Common myeloid progenitor, CD34-positive (primary cell): ENCODE data around the gene SPATA9.
A peak's percentile ranks its signal among the peaks of the same experiment; 100 is the strongest.

ENCODE experiments used
- CTCF ChIA-PET: fragments of 350-600 bp; sonication (Branson Sonifier 250); formaldehyde crosslinking; loops from one replicate; lab custom pipeline; 2021; ENCODE audit warnings: antibody characterized with exemption; lab: Charles Lee
- POLR2A ChIA-PET: fragments of 350-600 bp; sonication (Branson Sonifier 250); formaldehyde crosslinking; loops from one replicate; lab custom pipeline; 2021; ENCODE audit warnings: antibody characterized with exemption; lab: Charles Lee
- DNase-seq, 3 donors: peaks; one replicate each; pipeline versions ENCODE4 v3.0.0 to v3.0.0-alpha.2; 2013
- H3K27ac ChIP-seq, 2 experiments: 1 replicate in 1 of 2; 2 replicates in 1 of 2; pipeline ENCODE4 v1.7.0; 2013; ENCODE audit warnings: inconsistent platforms in 2 of 2, low read length in 2 of 2, mild to moderate bottlenecking in 2 of 2, low read depth in 1 of 2, moderate library complexity in 1 of 2; ENCODE audit not compliant: severe bottlenecking in 2 of 2, insufficient read depth in 1 of 2, poor library complexity in 1 of 2
- H3K27me3 ChIP-seq, 5 experiments: replicated peaks in 2 of 5; 1 replicate in 3 of 5; 2 replicates in 2 of 5; pipeline versions ENCODE4 v1.6.1 to v1.7.0; 2013; ENCODE audit warnings: low read length in 4 of 5, mild to moderate bottlenecking in 2 of 5, moderate library complexity in 2 of 5, inconsistent platforms in 1 of 5; ENCODE audit not compliant: insufficient read depth in 5 of 5, control insufficient read depth in 4 of 5
- H3K36me3 ChIP-seq, 4 experiments: 1 replicate in 2 of 4; 2 replicates in 2 of 4; pipeline versions ENCODE4 v1.6.1 to v1.7.0; 2013; ENCODE audit warnings: low read length in 3 of 4, control low read depth in 1 of 4, mild to moderate bottlenecking in 1 of 4; ENCODE audit not compliant: control insufficient read depth in 4 of 4, insufficient read depth in 4 of 4
- H3K4me1 ChIP-seq, 4 experiments: 1 replicate in 3 of 4; 2 replicates in 1 of 4; pipeline versions ENCODE4 v1.6.1 to v1.7.1; 2013; ENCODE audit warnings: low read length in 3 of 4, mild to moderate bottlenecking in 3 of 4, control low read depth in 1 of 4, inconsistent platforms in 1 of 4, moderate library complexity in 1 of 4; ENCODE audit not compliant: control insufficient read depth in 4 of 4, insufficient read depth in 4 of 4; ENCODE audit errors: control extremely low read depth in 1 of 4
- H3K4me3 ChIP-seq, 7 experiments: 1 replicate in 4 of 7; 2 replicates in 3 of 7; pipeline versions ENCODE4 v1.5.1 to v1.7.0; 2013; ENCODE audit warnings: mild to moderate bottlenecking in 7 of 7, low read length in 6 of 7, moderate library complexity in 6 of 7, inconsistent platforms in 2 of 7, low read depth in 2 of 7, control low read depth in 1 of 7; ENCODE audit not compliant: insufficient read depth in 4 of 7, control insufficient read depth in 1 of 7; ENCODE audit errors: extremely low read depth in 1 of 7
- H3K9me3 ChIP-seq, 5 experiments: 1 replicate in 4 of 5; 2 replicates in 1 of 5; pipeline versions ENCODE4 v1.6.1 to v1.7.1; 2013; ENCODE audit warnings: low read length in 4 of 5, mild to moderate bottlenecking in 2 of 5, inconsistent platforms in 1 of 5, low read depth in 1 of 5, moderate library complexity in 1 of 5; ENCODE audit not compliant: control insufficient read depth in 4 of 5, insufficient read depth in 2 of 5; ENCODE audit errors: control extremely low read depth in 1 of 5
- WGBS: methylation state at CpG from one replicate; pipeline ENCODE4 v1.1.5; 2013; ENCODE audit not compliant: insufficient coverage; 5-methylcytosine and 5-hydroxymethylcytosine counted together

The SPATA9 gene

DNA sequence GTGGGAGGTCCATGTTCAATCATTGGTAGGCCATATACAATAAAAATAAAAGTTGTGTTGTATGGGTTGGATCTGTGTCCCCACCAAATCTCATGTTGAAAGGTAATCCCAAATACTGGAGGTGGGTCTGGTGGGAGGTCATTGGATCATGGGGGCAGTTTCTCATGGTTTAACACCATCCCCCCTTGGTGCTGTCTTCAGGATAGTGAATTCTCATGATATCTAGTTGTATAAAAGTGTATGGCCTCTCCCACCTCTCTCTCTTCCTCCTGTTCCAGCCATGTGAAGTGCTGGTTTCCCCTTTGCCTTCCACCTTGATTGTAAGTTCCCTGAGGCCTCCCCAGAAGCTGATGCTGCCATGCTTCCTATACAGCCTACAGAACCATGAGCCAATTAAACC, 15.1 kb downstream of the SPATA9 start:
- H3K4me1 ChIP-seq = peaks cover 0 to 32% (median 20%) of the 10 kb centered on the region in 4 experiments
- no peak overlapping the region for H3K4me3 ChIP-seq
- ChIA-PET CTCF (interaction anchor here (0.6 to 3.1 kb wide), 7 partner anchors 15 to 364 kb away, joined by 3 to 8 read pairs (median 3); partner anchors contain the start of gene RHOBTB3), POLR2A (interaction anchor here (0.7 kb wide), 1 partner anchor 337 kb away, joined by 3 read pairs; no protein-coding TSS in a partner anchor)
- H3K27ac ChIP-seq = no peak overlapping the region
- H3K36me3 ChIP-seq = no peaks in the 10 kb centered on the region
- no peaks in the 10 kb centered on the region for H3K9me3 ChIP-seq
- H3K27me3 ChIP-seq = no peaks in the 10 kb centered on the region
- no peak for DNase-seq

DNA sequence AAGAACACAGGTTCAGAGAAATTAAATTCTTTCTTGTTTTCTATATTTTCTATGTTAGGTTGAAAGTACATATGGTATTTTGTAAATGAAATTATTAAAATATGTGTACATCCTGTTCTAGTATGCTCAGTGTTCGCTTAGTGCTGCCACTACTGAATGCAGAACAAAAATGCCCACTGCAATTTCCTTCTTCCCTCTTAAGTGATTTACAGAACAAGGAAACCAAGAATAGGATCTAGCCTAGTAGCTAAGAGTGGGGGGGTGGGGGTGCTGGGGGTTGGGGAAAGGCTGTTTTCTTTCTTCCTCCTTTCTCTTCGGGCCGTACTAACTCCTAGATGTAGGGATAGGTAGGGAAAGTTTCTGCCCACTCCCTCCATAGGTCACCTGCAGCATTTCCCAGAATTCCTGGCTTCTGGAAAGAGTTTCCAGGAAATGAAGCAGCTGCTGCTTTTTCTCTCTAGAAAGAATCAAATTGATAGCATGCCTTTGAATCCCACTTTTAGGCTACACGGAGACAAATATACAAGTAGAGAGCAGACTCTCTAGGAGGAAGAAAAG, 15.7 kb downstream of the SPATA9 start:
- peak in 2 of 3 donors; percentile 31 to 43 for DNase-seq
- no CpG with 5 or more reads among the region's 4 CpGs for WGBS
- ChIA-PET CTCF (interaction anchor here (0.6 to 3.1 kb wide), 10 partner anchors 12 to 363 kb away, joined by 3 to 8 read pairs (median 4); partner anchors contain the start of gene RHOBTB3), POLR2A (interaction anchor here (0.6 to 0.7 kb wide), 2 partner anchors 90 to 337 kb away, joined by 3 read pairs; no protein-coding TSS in a partner anchor)
- H3K27ac ChIP-seq = no peak overlapping the region
- no peaks in the 10 kb centered on the region for H3K27me3 ChIP-seq
- no peaks in the 10 kb centered on the region for H3K9me3 ChIP-seq
- no peaks in the 10 kb centered on the region for H3K36me3 ChIP-seq
- no peak overlapping the region for H3K4me3 ChIP-seq
- H3K4me1 ChIP-seq = peaks cover 0 to 30% (median 19%) of the 10 kb centered on the region in 4 experiments

- H3K4me3 ChIP-seq = no peak overlapping the region
- WGBS = 20% methylated on average over 3 of the region's 3 CpGs
- H3K27me3 ChIP-seq = no peaks in the 10 kb centered on the region
- CTCF ChIA-PET = interaction anchor here (0.7 to 3.7 kb wide), 35 partner anchors 9 to 1302 kb away, joined by 3 to 24 read pairs (median 5); partner anchors contain the start of genes RFESD and SPATA9
- H3K4me1 ChIP-seq = peaks cover 0 to 25% (median 14%) of the 10 kb centered on the region in 4 experiments
- no peaks in the 10 kb centered on the region for H3K9me3 ChIP-seq
- no peaks in the 10 kb centered on the region for H3K36me3 ChIP-seq
- no peak overlapping the region for H3K27ac ChIP-seq
- peak; percentile 38 to 68 (median 52) for DNase-seq
- POLR2A ChIA-PET = no interaction called here
Measured at GRCh38 chr5:95664204-95664786, 18.5 kb downstream of the SPATA9 start.

GRCh38 chr5:95662946-95663345, 19.8 kb downstream of the SPATA9 start:
- Histone ChIP-seq H3K36me3 (no peaks in the 10 kb centered on the region), H3K27ac (no peak overlapping the region), H3K9me3 (no peaks in the 10 kb centered on the region), H3K27me3 (no peaks in the 10 kb centered on the region), H3K4me1 (peaks cover 0 to 14% (median 9%) of the 10 kb centered on the region in 4 experiments), H3K4me3 (no peak overlapping the region)
- ChIA-PET CTCF (interaction anchor here (0.8 to 3.7 kb wide), 11 partner anchors 10 to 200 kb away, joined by 3 to 24 read pairs (median 11); partner anchors contain the start of gene RFESD), POLR2A (no interaction called here)
- DNase-seq = no peak

DNA sequence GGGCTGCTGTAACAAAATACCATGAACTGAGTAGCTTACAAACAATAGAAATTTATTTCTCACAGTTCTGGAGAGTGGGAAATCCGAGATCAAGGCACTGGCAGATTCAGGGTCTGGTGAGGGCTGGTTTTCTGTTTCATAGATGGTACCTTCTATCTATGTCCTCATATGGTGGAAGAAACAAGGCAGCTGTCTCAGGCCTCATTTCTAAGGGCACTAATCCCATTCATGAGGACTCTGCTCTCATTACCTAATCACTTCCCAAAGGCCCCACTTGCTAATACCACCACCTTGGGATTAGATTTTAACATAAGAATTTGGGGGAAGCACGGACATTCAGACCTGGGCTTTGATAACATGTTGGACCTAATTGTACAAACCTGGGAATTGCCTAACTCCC, 22.7 kb downstream of the SPATA9 start:
- no CpG with 5 or more reads among the region's 2 CpGs for WGBS
- peaks cover 0 to 7% (median 2%) of the 10 kb centered on the region in 4 experiments for H3K4me1 ChIP-seq
- POLR2A ChIA-PET = no interaction called here
- CTCF ChIA-PET = interaction anchor here (1.4 to 2.5 kb wide), 4 partner anchors 10 to 119 kb away, joined by 3 to 9 read pairs (median 7); partner anchors contain the start of gene RFESD
- no peak overlapping the region for H3K4me3 ChIP-seq
- peaks cover 0 to 2% (median 0%) of the 10 kb centered on the region in 4 experiments for H3K36me3 ChIP-seq
- no peak overlapping the region for H3K27ac ChIP-seq
- no peaks in the 10 kb centered on the region for H3K9me3 ChIP-seq
- no peaks in the 10 kb centered on the region for H3K27me3 ChIP-seq
- no peak for DNase-seq

DNA sequence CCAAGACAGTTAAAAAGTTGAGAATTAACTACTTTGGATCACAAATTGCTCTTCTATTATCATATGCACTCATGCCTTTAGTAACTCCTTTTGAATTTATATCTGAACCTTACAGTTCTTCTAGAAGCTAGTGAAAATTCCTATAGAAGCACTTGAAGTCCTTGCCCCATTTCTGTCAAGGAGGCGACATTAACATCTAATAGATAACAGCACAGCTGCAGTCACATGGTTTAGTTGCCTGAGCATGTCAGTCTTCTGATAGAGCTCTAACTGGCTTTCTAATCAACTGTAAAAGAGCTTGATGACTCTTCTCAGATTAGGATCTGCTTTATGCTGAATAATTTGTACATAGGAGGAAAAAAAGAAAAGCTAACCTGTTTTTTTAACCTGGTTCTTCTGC, 27.2 kb downstream of the SPATA9 start:
- 100% methylated on average over 1 of the region's 1 CpG for WGBS
- H3K9me3 ChIP-seq = no peaks in the 10 kb centered on the region
- H3K27me3 ChIP-seq = no peaks in the 10 kb centered on the region
- H3K36me3 ChIP-seq = peaks cover 0 to 9% (median 4%) of the 10 kb centered on the region in 4 experiments
- ChIA-PET POLR2A (interaction anchor here (1.0 kb wide), 1 partner anchor 9 kb away, joined by 4 read pairs; the partner anchor contains the start of gene RFESD), CTCF (interaction anchor here (0.7 to 2.3 kb wide), 7 partner anchors 9 to 189 kb away, joined by 3 to 12 read pairs (median 4); no protein-coding TSS in a partner anchor)
- DNase-seq = no peak
- no peak overlapping the region for H3K27ac ChIP-seq
- H3K4me3 ChIP-seq = no peak overlapping the region
- H3K4me1 ChIP-seq = peaks cover 0 to 3% (median 0%) of the 10 kb centered on the region in 4 experiments

GRCh38 chr5:95654196-95654595, 28.6 kb downstream of the SPATA9 start:
- no CpG with 5 or more reads among the region's 3 CpGs for WGBS
- ChIA-PET POLR2A (no interaction called here), CTCF (interaction anchor here (2.3 to 3.3 kb wide), 2 partner anchors 9 to 127 kb away, joined by 6 to 21 read pairs; no protein-coding TSS in a partner anchor)
- no peak overlapping the region for H3K4me3 ChIP-seq
- no peak for DNase-seq
- H3K9me3 ChIP-seq = no peaks in the 10 kb centered on the region
- H3K36me3 ChIP-seq = peaks cover 0 to 9% (median 4%) of the 10 kb centered on the region in 4 experiments
- H3K27me3 ChIP-seq = no peaks in the 10 kb centered on the region
- H3K27ac ChIP-seq = no peak overlapping the region
- peaks cover 0 to 3% (median 0%) of the 10 kb centered on the region in 4 experiments for H3K4me1 ChIP-seq
